Measurements from ENCODE around the gene PEAK3.

Gene PEAK3

GRCh38 chr19:2306281-2306806 lies 24.4 kb upstream of the PEAK3 start:
- in situ Hi-C loops (cut with HindIII; ENCODE audit: low pct_ligation_motif_present, low sequenced_read_pairs), result no loop called here
- Histone ChIP-seq H3K27me3 (replicated peaks) (peaks cover 33% of the 10 kb centered on the region), H3K27ac (no peak overlapping the region), H3K4me3 (ENCODE audit: low read depth, low read length) (no peak overlapping the region), H3K36me3 (replicated peaks) (no peaks in the 10 kb centered on the region)
- DNase-seq, result no peak
- TF ChIP-seq CTCF (IDR thresholded peaks at IDR 0.05; ENCODE audit: low read depth, low read length, missing control alignments), result no peak

GRCh38 chr19:2305452-2306280 lies 23.7 kb upstream of the PEAK3 start:
- in situ Hi-C loops (cut with HindIII; ENCODE audit: low pct_ligation_motif_present, low sequenced_read_pairs), result no loop called here
- no peak overlapping the region for H3K4me3 ChIP-seq (ENCODE audit: low read depth, low read length)
- no peak for DNase-seq
- no peak for TF ChIP-seq CTCF (IDR thresholded peaks at IDR 0.05; ENCODE audit: low read depth, low read length, missing control alignments)
- peaks cover 33% of the 10 kb centered on the region for H3K27me3 ChIP-seq (replicated peaks)
- H3K27ac ChIP-seq, result no peak overlapping the region
- H3K36me3 ChIP-seq (replicated peaks), result no peaks in the 10 kb centered on the region

- TF ChIP-seq CTCF (IDR thresholded peaks at IDR 0.05; ENCODE audit: low read depth, low read length, missing control alignments), result no peak
- Histone ChIP-seq H3K27me3 (replicated peaks) (peaks cover 31% of the 10 kb centered on the region), H3K36me3 (replicated peaks) (no peaks in the 10 kb centered on the region), H3K27ac (no peak overlapping the region), H3K4me3 (ENCODE audit: low read depth, low read length) (no peak overlapping the region)
- no peak for DNase-seq
- in situ Hi-C loops (cut with HindIII; ENCODE audit: low pct_ligation_motif_present, low sequenced_read_pairs), result no loop called here
Measured at GRCh38 chr19:2303211-2303798, 21.3 kb upstream of the PEAK3 start.

GRCh38 chr19:2302319-2303210 lies 20.6 kb upstream of the PEAK3 start:
- H3K27me3 ChIP-seq (replicated peaks), result peaks cover 26% of the 10 kb centered on the region
- H3K27ac ChIP-seq, result no peak overlapping the region
- TF ChIP-seq CTCF (IDR thresholded peaks at IDR 0.05; ENCODE audit: low read depth, low read length, missing control alignments), result no peak
- H3K4me3 ChIP-seq (ENCODE audit: low read depth, low read length), result no peak overlapping the region
- H3K36me3 ChIP-seq (replicated peaks), result no peaks in the 10 kb centered on the region
- in situ Hi-C loops (cut with HindIII; ENCODE audit: low pct_ligation_motif_present, low sequenced_read_pairs), result no loop called here
- peak; percentile 35 for DNase-seq

GRCh38 chr19:2300533-2300932 lies 18.6 kb upstream of the PEAK3 start:
- in situ Hi-C loops (cut with HindIII; ENCODE audit: low pct_ligation_motif_present, low sequenced_read_pairs), result no loop called here
- H3K27ac ChIP-seq, result no peak overlapping the region
- DNase-seq, result no peak
- H3K4me3 ChIP-seq (ENCODE audit: low read depth, low read length), result no peak overlapping the region
- no peaks in the 10 kb centered on the region for H3K36me3 ChIP-seq (replicated peaks)
- TF ChIP-seq CTCF (IDR thresholded peaks at IDR 0.05; ENCODE audit: low read depth, low read length, missing control alignments), result no peak
- H3K27me3 ChIP-seq (replicated peaks), result peaks cover 17% of the 10 kb centered on the region
